Measurements from ENCODE around the gene PBLD. TPM values are rescaled to one million over a fixed set of nuclear protein-coding genes. Genes with fewer than 3 reads are reported as not detected.
"Not testable (repeated sequence)": the region's sequence is repeated elsewhere in the genome, so short reads cannot be mapped to it uniquely, and the experiment has no call there.

The PBLD gene
- total and polyA plus RNA-seq, 3 experiments from 2014 or later, result 0.95 to 1.7 (median 1.2) TPM

GRCh38 chr10:68327889-68328786, 4.6 kb downstream of the PBLD start:
- H3K9me3 ChIP-seq (ENCODE audit: low read length), result no peaks in the 10 kb centered on the region
- peak overlapping the region in 1 of 7 donors; percentile 0 for H3K4me3 Mint-ChIP-seq
- no peak for DNase-seq
- H3K27me3 Mint-ChIP-seq, result peaks cover 0 to 6% of the 10 kb centered on the region in 2 donors
- no peaks in the 10 kb centered on the region for H3K36me3 ChIP-seq (ENCODE audit: insufficient read depth, low read length)
- peaks cover 0 to 3% (median 0%) of the 10 kb centered on the region in 5 donors for H3K9me3 Mint-ChIP-seq
- peaks cover 9% of the 10 kb centered on the region for H3K4me1 ChIP-seq (ENCODE audit: insufficient read depth, low read length)
- peaks cover 0 to 19% (median 0%) of the 10 kb centered on the region in 3 donors for H3K36me3 Mint-ChIP-seq
- peaks cover 9 to 24% (median 14%) of the 10 kb centered on the region in 3 donors for H3K4me1 Mint-ChIP-seq
- H3K27ac ChIP-seq (ENCODE audit: low read depth, low read length), result no peak overlapping the region
- no peak overlapping the region for H3K4me3 ChIP-seq (ENCODE audit: low read length)
- ChIA-PET POLR2A (interaction anchor here (0.6 to 0.7 kb wide), 2 partner anchors 19 to 93 kb away, joined by 3 to 4 read pairs; no protein-coding TSS in a partner anchor), CTCF (no interaction called here)
- no peaks in the 10 kb centered on the region for H3K27me3 ChIP-seq (ENCODE audit: insufficient read depth, low read length, poor library complexity, severe bottlenecking)
- H3K27ac Mint-ChIP-seq, result peak overlapping the region in 1 of 8 donors; percentile 47

- H3K4me3 Mint-ChIP-seq; H3K9me3 ChIP-seq (ENCODE audit: low read length); CTCF ChIA-PET; H3K4me1 Mint-ChIP-seq; H3K4me1 ChIP-seq (ENCODE audit: insufficient read depth, low read length); H3K36me3 ChIP-seq (ENCODE audit: insufficient read depth, low read length); H3K9me3 Mint-ChIP-seq; POLR2A ChIA-PET; H3K27ac Mint-ChIP-seq; H3K36me3 Mint-ChIP-seq; H3K27ac ChIP-seq (ENCODE audit: low read depth, low read length); DNase-seq; H3K27me3 ChIP-seq (ENCODE audit: insufficient read depth, low read length, poor library complexity, severe bottlenecking); H3K27me3 Mint-ChIP-seq; H3K4me3 ChIP-seq (ENCODE audit: low read length): not testable (repeated sequence)
Observed at GRCh38 chr10:68324396-68324795, 8.3 kb downstream of the PBLD start.

GRCh38 chr10:68318331-68319059, 14.2 kb downstream of the PBLD start:
- Histone ChIP-seq H3K27ac (ENCODE audit: low read depth, low read length) (no peak overlapping the region), H3K4me3 (ENCODE audit: low read length) (no peak overlapping the region), H3K9me3 (ENCODE audit: low read length) (peaks cover 9% of the 10 kb centered on the region), H3K36me3 (ENCODE audit: insufficient read depth, low read length) (no peaks in the 10 kb centered on the region), H3K27me3 (ENCODE audit: insufficient read depth, low read length, poor library complexity, severe bottlenecking) (no peaks in the 10 kb centered on the region), H3K4me1 (ENCODE audit: insufficient read depth, low read length) (peaks cover 7% of the 10 kb centered on the region)
- peaks cover 0 to 17% (median 2%) of the 10 kb centered on the region in 3 donors for H3K36me3 Mint-ChIP-seq
- DNase-seq, result no peak
- POLR2A ChIA-PET, result no interaction called here
- CTCF ChIA-PET, result no interaction called here
- H3K4me1 Mint-ChIP-seq, result peaks cover 4 to 6% (median 6%) of the 10 kb centered on the region in 3 donors
- H3K27ac Mint-ChIP-seq, result no peak overlapping the region
- H3K4me3 Mint-ChIP-seq, result no peak overlapping the region
- peaks cover 0 to 21% (median 18%) of the 10 kb centered on the region in 5 donors for H3K9me3 Mint-ChIP-seq
- H3K27me3 Mint-ChIP-seq, result peaks cover 0 to 2% of the 10 kb centered on the region in 2 donors

- Histone ChIP-seq H3K27me3 (ENCODE audit: insufficient read depth, low read length, poor library complexity, severe bottlenecking) (no peaks in the 10 kb centered on the region), H3K27ac (ENCODE audit: low read depth, low read length) (no peak overlapping the region), H3K4me3 (ENCODE audit: low read length) (no peak overlapping the region), H3K36me3 (ENCODE audit: insufficient read depth, low read length) (no peaks in the 10 kb centered on the region), H3K9me3 (ENCODE audit: low read length) (peaks cover 9% of the 10 kb centered on the region), H3K4me1 (ENCODE audit: insufficient read depth, low read length) (peaks cover 7% of the 10 kb centered on the region)
- ChIA-PET CTCF (interaction anchor here (1.3 kb wide), 1 partner anchor 16 kb away, joined by 3 read pairs; the partner anchor contains the start of gene HNRNPH3), POLR2A (no interaction called here)
- H3K4me3 Mint-ChIP-seq, result no peak overlapping the region
- H3K27ac Mint-ChIP-seq, result no peak overlapping the region
- H3K36me3 Mint-ChIP-seq, result peaks cover 0 to 17% (median 2%) of the 10 kb centered on the region in 3 donors
- H3K4me1 Mint-ChIP-seq, result peaks cover 4 to 6% (median 6%) of the 10 kb centered on the region in 3 donors
- peaks cover 0 to 21% (median 18%) of the 10 kb centered on the region in 5 donors for H3K9me3 Mint-ChIP-seq
- DNase-seq, result no peak
- H3K27me3 Mint-ChIP-seq, result peaks cover 1 to 2% of the 10 kb centered on the region in 2 donors
Observed at GRCh38 chr10:68315582-68315981, 17.1 kb downstream of the PBLD start.

- Mint-ChIP-seq H3K9me3 (peaks cover 0 to 21% (median 18%) of the 10 kb centered on the region in 5 donors), H3K36me3 (peaks cover 0 to 17% (median 2%) of the 10 kb centered on the region in 3 donors)
- H3K27me3 Mint-ChIP-seq; H3K36me3 ChIP-seq (ENCODE audit: insufficient read depth, low read length); H3K4me3 ChIP-seq (ENCODE audit: low read length); H3K4me1 ChIP-seq (ENCODE audit: insufficient read depth, low read length); H3K27ac ChIP-seq (ENCODE audit: low read depth, low read length); H3K9me3 ChIP-seq (ENCODE audit: low read length); DNase-seq; H3K27ac Mint-ChIP-seq; H3K27me3 ChIP-seq (ENCODE audit: insufficient read depth, low read length, poor library complexity, severe bottlenecking); H3K4me1 Mint-ChIP-seq; H3K4me3 Mint-ChIP-seq: not testable (repeated sequence)
- POLR2A ChIA-PET, result interaction anchor here (1.0 kb wide), 1 partner anchor 17 kb away, joined by 8 read pairs; the partner anchor contains the start of gene HNRNPH3
- CTCF ChIA-PET, result interaction anchor here (0.6 to 1.3 kb wide), 2 partner anchors 17 to 33 kb away, joined by 3 read pairs; partner anchors contain the start of gene HNRNPH3
Observed at GRCh38 chr10:68314930-68315329, 17.8 kb downstream of the PBLD start.

GRCh38 chr10:68310531-68310930, 22.2 kb downstream of the PBLD start:
- peaks cover 0 to under 1% (median 0%) of the 10 kb centered on the region in 5 donors for H3K9me3 Mint-ChIP-seq
- CTCF ChIA-PET, result no interaction called here

GRCh38 chr10:68305854-68306253, 26.9 kb downstream of the PBLD start:
- H3K36me3 ChIP-seq (ENCODE audit: insufficient read depth, low read length), result no peaks in the 10 kb centered on the region
- H3K27ac ChIP-seq (ENCODE audit: low read depth, low read length), result no peak overlapping the region
- ChIA-PET CTCF (no interaction called here), POLR2A (no interaction called here)
- Mint-ChIP-seq H3K4me3 (no peak overlapping the region), H3K27me3 (peaks cover 0 to 5% of the 10 kb centered on the region in 2 donors), H3K36me3 (no peaks in the 10 kb centered on the region), H3K27ac (no peak overlapping the region), H3K9me3 (no peaks in the 10 kb centered on the region), H3K4me1 (no peaks in the 10 kb centered on the region)
- H3K27me3 ChIP-seq (ENCODE audit: insufficient read depth, low read length, poor library complexity, severe bottlenecking), result no peaks in the 10 kb centered on the region
- H3K4me3 ChIP-seq (ENCODE audit: low read length), result no peak overlapping the region
- DNase-seq, result no peak
- H3K9me3 ChIP-seq (ENCODE audit: low read length), result no peaks in the 10 kb centered on the region
- H3K4me1 ChIP-seq (ENCODE audit: insufficient read depth, low read length), result no peaks in the 10 kb centered on the region

More at GRCh38 chr10:68310531-68310930, 22.2 kb downstream of the PBLD start:
- Mint-ChIP-seq H3K27me3 (peaks cover 0 to 5% of the 10 kb centered on the region in 2 donors), H3K4me1 (peaks cover 4 to 6% (median 6%) of the 10 kb centered on the region in 3 donors), H3K27ac (no peak overlapping the region), H3K36me3 (peaks cover 0 to under 1% (median 0%) of the 10 kb centered on the region in 3 donors), H3K4me3 (no peak overlapping the region)
- Histone ChIP-seq H3K36me3 (ENCODE audit: insufficient read depth, low read length) (no peaks in the 10 kb centered on the region), H3K4me1 (ENCODE audit: insufficient read depth, low read length) (peaks cover 7% of the 10 kb centered on the region), H3K27me3 (ENCODE audit: insufficient read depth, low read length, poor library complexity, severe bottlenecking) (no peaks in the 10 kb centered on the region), H3K9me3 (ENCODE audit: low read length) (no peaks in the 10 kb centered on the region), H3K27ac (ENCODE audit: low read depth, low read length) (no peak overlapping the region), H3K4me3 (ENCODE audit: low read length) (no peak overlapping the region)
- DNase-seq, result no peak
- POLR2A ChIA-PET, result no interaction called here

All from CD8-positive, alpha-beta memory T cell (primary cell).